Gastrocnemius medialis (tissue), 4 donors: ENCODE measurements around the gene STUB1.

Source experiments
- CTCF ChIP-seq, 5 experiments: fragments of 450-650 bp in 3 of 5; fragments of 200-600 bp in 2 of 5; sonication (generic) in 2 of 5; IDR thresholded peaks in 4 of 5; conservative IDR thresholded peaks in 1 of 5; 1 replicate in 4 of 5; 2 replicates in 1 of 5; pipeline ENCODE4 v1.5.1; 2016 to 2019; ENCODE audit warnings: antibody characterized with exemption in 5 of 5, mild to moderate bottlenecking in 3 of 5, moderate library complexity in 3 of 5
- POLR2A ChIP-seq, 2 donors: fragments of 450-650 bp; IDR thresholded peaks; one replicate each; pipeline ENCODE4 v1.6.1; 2017; ENCODE audit warnings: antibody characterized with exemption in 2 of 2, mild to moderate bottlenecking in 2 of 2, moderate library complexity in 2 of 2

GRCh38 chr16:660132-660458, 20.1 kb upstream of the STUB1 start:
- no peak for TF ChIP-seq CTCF (IDR thresholded peaks at IDR 0.05 in 4 of 5, conservative IDR thresholded peaks at IDR 0.05 in 1 of 5)
- TF ChIP-seq POLR2A (IDR thresholded peaks at IDR 0.05), result no peak
